ENCODE data around the gene MORN1.
"Not testable (repeated sequence)": the region's sequence is repeated elsewhere in the genome, so short reads cannot be mapped to it uniquely, and the experiment has no call there.

MORN1 gene

GRCh38 chr1:2334883-2335534 is 56.3 kb downstream of the MORN1 start:
- no peak for DNase-seq

GRCh38 chr1:2334366-2334765 is 57.0 kb downstream of the MORN1 start:
- DNase-seq, result no peak

- DNase-seq, result not testable (repeated sequence)
These were observed 59.8 kb downstream of the MORN1 start for GRCh38 chr1:2331580-2331979.

- no peak for DNase-seq
These were observed 60.2 kb downstream of the MORN1 start for GRCh38 chr1:2331200-2331544.

GRCh38 chr1:2330519-2331199 is 60.7 kb downstream of the MORN1 start:
- DNase-seq, result no peak

- no peak for DNase-seq
These were observed 61.3 kb downstream of the MORN1 start for GRCh38 chr1:2330035-2330434.

GRCh38 chr1:2328676-2329455 is 62.5 kb downstream of the MORN1 start:
- DNase-seq, result no peak

- no peak for DNase-seq
These were observed 63.5 kb downstream of the MORN1 start for GRCh38 chr1:2327841-2328240.

GRCh38 chr1:2327162-2327561 is 64.2 kb downstream of the MORN1 start:
- not testable (repeated sequence) for DNase-seq

GRCh38 chr1:2326524-2326923 is 64.8 kb downstream of the MORN1 start:
- DNase-seq, result no peak

- DNase-seq, result no peak
These were observed 66.6 kb downstream of the MORN1 start for GRCh38 chr1:2324553-2325366.

GRCh38 chr1:2323451-2323974 is 67.8 kb downstream of the MORN1 start:
- no peak for DNase-seq

- no peak for DNase-seq
These were observed 68.7 kb downstream of the MORN1 start for GRCh38 chr1:2322581-2323211.

- no peak for DNase-seq
These were observed 69.2 kb downstream of the MORN1 start for GRCh38 chr1:2322065-2322571.

- DNase-seq, result no peak
These were observed 70.3 kb downstream of the MORN1 start for GRCh38 chr1:2320760-2321667.

- no peak for DNase-seq
These were observed 71.3 kb downstream of the MORN1 start for GRCh38 chr1:2320006-2320405.

GRCh38 chr1:2319291-2319690 is 72.1 kb downstream of the MORN1 start:
- DNase-seq, result no peak

- no peak for DNase-seq
These were observed 72.8 kb downstream of the MORN1 start for GRCh38 chr1:2318314-2319278.

- DNase-seq, result no peak
These were observed 73.9 kb downstream of the MORN1 start for GRCh38 chr1:2317230-2318065.

All from stimulated activated CD8-positive, alpha-beta memory T cell treated with anti-CD3 and anti-CD28 coated beads, Interleukin-4, amount 100 ng/mL, for 48 hours (primary cell).